Ascending aorta (tissue), 2 donors: Measurements from ENCODE around the gene NSA2. TPM values are rescaled to one million over a fixed set of nuclear protein-coding genes. Genes with fewer than 3 reads are reported as not detected.
"Not testable (repeated sequence)": the region's sequence is repeated elsewhere in the genome, so short reads cannot be mapped to it uniquely, and the experiment has no call there.

Source experiments
- DNase-seq, 2 donors: peaks; one replicate each; pipeline ENCODE4 v3.0.0-alpha.2; 2019; ENCODE audit warnings: low spot score in 2 of 2
- H3K27ac ChIP-seq, 2 donors: fragments of 200-600 bp; sonication (generic); one replicate each; pipeline ENCODE4 v1.5.1; 2016 to 2017; ENCODE audit warnings: mild to moderate bottlenecking in 1 of 2
- H3K27me3 ChIP-seq: fragments of 200-600 bp; sonication (generic); one replicate; pipeline ENCODE4 v1.5.1; 2017
- H3K36me3 ChIP-seq, 2 donors: fragments of 200-600 bp; sonication (generic); one replicate each; pipeline ENCODE4 v1.5.1; 2016
- H3K4me1 ChIP-seq, 2 donors: fragments of 200-600 bp; sonication (generic); one replicate each; pipeline ENCODE4 v1.5.1; 2016 to 2017; ENCODE audit warnings: mild to moderate bottlenecking in 1 of 2
- H3K4me3 ChIP-seq, 2 donors: fragments of 200-600 bp; sonication (generic); one replicate each; pipeline ENCODE4 v1.5.1; 2016 to 2017; ENCODE audit warnings: mild to moderate bottlenecking in 1 of 2
- H3K9me3 ChIP-seq, 2 donors: fragments of 200-600 bp; sonication (generic); one replicate each; pipeline ENCODE4 v1.5.1; 2016
- CTCF ChIP-seq, 3 experiments: fragments of 200-600 bp in 2 of 3; fragments of 450-650 bp in 1 of 3; sonication (generic) in 2 of 3; IDR thresholded peaks; one replicate each; pipeline ENCODE4 v1.5.1; 2016 to 2019; ENCODE audit warnings: antibody characterized with exemption in 3 of 3, mild to moderate bottlenecking in 1 of 3, moderate library complexity in 1 of 3
- intact Hi-C: fragments of 100-400 bp; cut with DNase I; formaldehyde crosslinking; loops from one replicate; pipeline ENCODE4 v1.15.1; 2023
- total RNA-seq: library from RNA; depleted of rRNA; stranded (reverse); fragments of >200 nt; gene quantifications from one replicate; pipeline ENCODE4 v1.1.0, GENCODE V29; 2016

Gene NSA2
- total RNA-seq, 1 donor from 2014 or later, result 103 TPM

GRCh38 chr5:74787424-74787823 is 20.4 kb downstream of the NSA2 start:
- DNase-seq, result no peak
- H3K9me3 ChIP-seq, result no peaks in the 10 kb centered on the region
- H3K4me3 ChIP-seq, result no peak overlapping the region
- TF ChIP-seq CTCF (IDR thresholded peaks at IDR 0.05), result no peak
- H3K4me1 ChIP-seq, result no peaks in the 10 kb centered on the region
- no peak overlapping the region for H3K27ac ChIP-seq
- intact Hi-C loops, result no loop called here
- H3K36me3 ChIP-seq, result no peaks in the 10 kb centered on the region
- no peaks in the 10 kb centered on the region for H3K27me3 ChIP-seq

DNA sequence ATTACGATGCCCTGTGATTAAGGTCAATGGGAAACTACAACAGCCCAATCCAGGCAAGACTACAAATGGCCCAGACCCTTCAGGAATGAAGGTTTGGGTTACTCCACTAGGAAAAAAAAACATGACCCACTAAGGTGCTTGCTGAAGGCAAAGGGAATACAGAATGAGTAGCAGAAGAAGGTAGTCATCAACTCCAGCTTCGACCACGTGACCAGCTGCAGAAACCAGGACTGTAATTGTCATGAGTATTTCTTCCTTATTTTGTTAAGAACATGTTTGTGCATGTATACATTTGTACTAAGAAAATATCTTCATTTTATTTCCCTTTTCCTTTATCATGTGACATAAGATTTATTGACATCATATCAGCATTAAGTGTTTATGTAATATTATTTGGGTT is 24.6 kb downstream of the NSA2 start:
- H3K4me1 ChIP-seq, H3K27ac ChIP-seq, H3K27me3 ChIP-seq, intact Hi-C loops, H3K4me3 ChIP-seq, H3K9me3 ChIP-seq, DNase-seq, H3K36me3 ChIP-seq: not testable (repeated sequence)

- no peaks in the 10 kb centered on the region for H3K36me3 ChIP-seq
- DNase-seq, result no peak
- H3K4me1 ChIP-seq, result no peaks in the 10 kb centered on the region
- no peak overlapping the region for H3K4me3 ChIP-seq
- H3K27ac ChIP-seq, result no peak overlapping the region
- no peaks in the 10 kb centered on the region for H3K27me3 ChIP-seq
- intact Hi-C loops, result no loop called here
- no peaks in the 10 kb centered on the region for H3K9me3 ChIP-seq
- no peak for TF ChIP-seq CTCF (IDR thresholded peaks at IDR 0.05)
Observed at GRCh38 chr5:74798977-74799911, 32.2 kb downstream of the NSA2 start.

- H3K36me3 ChIP-seq, result no peaks in the 10 kb centered on the region
- TF ChIP-seq CTCF (IDR thresholded peaks at IDR 0.05), result no peak
- H3K27me3 ChIP-seq, result no peaks in the 10 kb centered on the region
- no peak overlapping the region for H3K27ac ChIP-seq
- no peak for DNase-seq
- no peak overlapping the region for H3K4me3 ChIP-seq
- no peaks in the 10 kb centered on the region for H3K9me3 ChIP-seq
- intact Hi-C loops, result no loop called here
- H3K4me1 ChIP-seq, result no peaks in the 10 kb centered on the region
Observed at GRCh38 chr5:74801197-74801596, 34.1 kb downstream of the NSA2 start.

- intact Hi-C loops, result no loop called here
- no peak for DNase-seq
- Histone ChIP-seq H3K27me3 (no peaks in the 10 kb centered on the region), H3K36me3 (no peaks in the 10 kb centered on the region), H3K9me3 (no peaks in the 10 kb centered on the region), H3K4me1 (no peaks in the 10 kb centered on the region), H3K27ac (no peak overlapping the region), H3K4me3 (no peak overlapping the region)
- no peak for TF ChIP-seq CTCF (IDR thresholded peaks at IDR 0.05)
Observed at GRCh38 chr5:74801941-74802340, 34.9 kb downstream of the NSA2 start.

- no peak overlapping the region for H3K4me3 ChIP-seq
- no peak for DNase-seq
- no peaks in the 10 kb centered on the region for H3K36me3 ChIP-seq
- no peaks in the 10 kb centered on the region for H3K9me3 ChIP-seq
- no peak for TF ChIP-seq CTCF (IDR thresholded peaks at IDR 0.05)
- intact Hi-C loops, result no loop called here
- no peaks in the 10 kb centered on the region for H3K27me3 ChIP-seq
- no peaks in the 10 kb centered on the region for H3K4me1 ChIP-seq
- no peak overlapping the region for H3K27ac ChIP-seq
Observed at GRCh38 chr5:74810915-74811314, 43.9 kb downstream of the NSA2 start.
